ENCODE measurements around the gene GGA1. TPM values are rescaled to one million over a fixed set of nuclear protein-coding genes. Genes with fewer than 3 reads are reported as not detected.

The GGA1 gene
- total and polyA plus RNA-seq, 10 of the 15 experiments (the other 5 are each of a cell fraction or from before 2014, with no cell fraction given) = 1.4 to 79.4 (median 44.4) TPM

DNA sequence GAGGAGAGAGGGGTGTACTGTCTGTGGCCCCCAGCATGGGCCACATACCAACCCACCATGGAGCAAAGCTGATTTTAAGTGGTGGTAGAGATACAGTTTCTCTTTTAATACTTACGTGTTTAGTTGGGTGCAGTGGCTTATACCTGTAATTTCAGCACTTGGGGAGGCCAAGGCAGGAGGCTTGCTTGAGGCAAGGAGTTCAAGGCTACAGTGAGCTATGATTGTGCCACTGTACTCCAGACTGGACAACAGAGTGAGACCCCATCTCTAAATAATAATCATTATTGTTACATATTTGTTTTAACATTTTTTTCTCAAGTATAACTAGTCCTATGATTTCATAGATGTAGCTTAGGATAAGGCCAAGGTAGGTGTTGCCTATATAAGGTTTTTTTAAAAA is 8.8 kb downstream of the GGA1 start:
- in situ Hi-C loops (cut with MboI) = no loop called here
- WGBS (ENCODE audit: insufficient coverage, insufficient replicate concordance, low lambda C conversion rate, missing lambda C conversion rate) = 73% methylated on average over 1 of the region's 1 CpG
- Histone ChIP-seq H3K79me2 (ENCODE audit: control insufficient read depth, insufficient read depth, low read length) (peaks cover 4% of the 10 kb centered on the region), H2AFZ (ENCODE audit: control insufficient read depth, low read depth, low read length) (no peak overlapping the region), H3K4me3 (no peak overlapping the region), H3K4me1 (ENCODE audit: control insufficient read depth, insufficient read depth, low read length) (peaks cover 6% of the 10 kb centered on the region), H3K27ac (ENCODE audit: control insufficient read depth, insufficient read depth) (no peak overlapping the region), H3K4me2 (ENCODE audit: control insufficient read depth, insufficient read depth) (no peak overlapping the region), H4K20me1 (ENCODE audit: control insufficient read depth, insufficient read depth) (no peaks in the 10 kb centered on the region), H3K27me3 (replicated peaks in 1 of 2; ENCODE audit: control insufficient read depth in 2 of 2, insufficient read depth in 2 of 2, low read length in 1 of 2) (no peaks in the 10 kb centered on the region), H3K36me3 (ENCODE audit: control insufficient read depth in 2 of 2, insufficient read depth in 2 of 2, low read length in 1 of 2) (peaks cover 13 to 24% of the 10 kb centered on the region in 2 experiments), H3K9me3 (replicated peaks; ENCODE audit: control insufficient read depth, insufficient read depth, low read length) (no peaks in the 10 kb centered on the region), H3K9ac (ENCODE audit: control insufficient read depth, insufficient read depth, low read length) (no peak overlapping the region)
- BruUV-seq (replicated peaks) = no TSS peak
- DNase-seq (ENCODE audit: low read depth, low spot score) = no peak
- intact Hi-C loops (cut with micrococcal nuclease; ENCODE audit: unreplicated experiment) = no loop called here
- POLR2A ChIA-PET = interaction anchor here (0.9 to 1.2 kb wide), 2 partner anchors 9 to 10 kb away, joined by 3 to 4 read pairs; no protein-coding TSS in a partner anchor
- no peak for ATAC-seq
- SMC1A ChIA-PET (ENCODE audit: uncharacterized antibody, unreplicated experiment) = interaction anchor here (1.0 kb wide), 1 partner anchor 9 kb away, joined by 5 read pairs; no protein-coding TSS in a partner anchor
- no peak for FAIRE-seq
- CTCF ChIA-PET = interaction anchor here (1.0 to 14.9 kb wide), 6 partner anchors 9 to 63 kb away, joined by 4 to 275 read pairs (median 6); partner anchors contain the start of genes GGA1, LGALS1, NOL12 and SH3BP1
- TF ChIP-seq RUNX3 (IDR thresholded peaks at IDR 0.05; ENCODE audit: low read length) (no peak), NR2C1 (IDR thresholded peaks at IDR 0.05) (no peak), HCFC1 (IDR thresholded peaks at IDR 0.05; ENCODE audit: low read length) (no peak), MTA2 (IDR thresholded peaks at IDR 0.05; ENCODE audit: low read depth) (no peak), HDGF (IDR thresholded peaks at IDR 0.05) (no peak), TAF1 (IDR thresholded peaks at IDR 0.05; ENCODE audit: borderline replicate concordance, low read depth, low read length) (no peak), NFIC (IDR thresholded peaks at IDR 0.05; ENCODE audit: low read depth, low read length) (no peak), ZZZ3 (IDR thresholded peaks at IDR 0.05; ENCODE audit: control insufficient read depth, insufficient read length, low read depth) (no peak), CREB1 (IDR thresholded peaks at IDR 0.05; ENCODE audit: low read depth) (no peak), NFXL1 (IDR thresholded peaks at IDR 0.05; ENCODE audit: borderline replicate concordance) (no peak), RB1 (IDR thresholded peaks at IDR 0.05; ENCODE audit: borderline replicate concordance) (no peak), SMAD1 (IDR thresholded peaks at IDR 0.05; ENCODE audit: low read depth, partially characterized antibody) (no peak)
- RAD21 ChIA-PET (ENCODE audit: unreplicated experiment) = interaction anchor here (1.8 kb wide), 1 partner anchor 9 kb away, joined by 10 read pairs; the partner anchor contains the start of gene GGA1

All from GM12878 (cell line).